ENCODE measurements around the gene ETF1. TPM values are rescaled to one million over a fixed set of nuclear protein-coding genes. Genes with fewer than 3 reads are reported as not detected.

The ETF1 gene
- total RNA-seq, 1 experiment from 2014 or later, result 179 TPM

- CTCF ChIA-PET, result interaction anchor here (0.8 to 1.2 kb wide), 4 partner anchors 15 to 64 kb away, joined by 3 to 5 read pairs (median 4); partner anchors contain the start of genes EGR1 and ETF1
These were observed 14.8 kb downstream of the ETF1 start for GRCh38 chr5:138528208-138528607.

DNA sequence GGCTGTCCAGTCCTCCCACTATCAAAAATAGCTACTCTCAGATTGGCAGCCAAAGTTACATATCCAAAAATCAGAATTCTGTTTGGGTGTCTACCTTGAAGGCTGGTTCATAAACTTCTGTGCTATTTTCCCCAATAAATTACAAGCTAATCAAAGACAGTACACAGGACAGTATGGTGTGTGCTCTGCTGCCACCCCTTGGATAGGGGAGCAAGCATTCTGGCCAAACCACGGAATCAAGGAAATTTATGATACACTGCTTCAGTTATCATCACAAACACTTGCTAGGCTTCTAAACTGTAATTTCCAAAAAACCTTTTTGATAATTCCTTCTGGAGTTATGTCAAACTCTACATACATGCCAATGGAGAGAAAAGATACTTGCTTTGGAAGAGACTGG is 15.9 kb downstream of the ETF1 start:
- H3K4me3 ChIP-seq (ENCODE audit: low read depth, low read length), result no peak overlapping the region
- Mint-ChIP-seq H3K9me3 (ENCODE audit: unreplicated experiment) (no peaks in the 10 kb centered on the region), H3K36me3 (ENCODE audit: insufficient read depth, unreplicated experiment) (peaks cover 91% of the 10 kb centered on the region), H3K27ac (ENCODE audit: unreplicated experiment) (peak overlapping the region; percentile 85), H3K27me3 (ENCODE audit: insufficient read depth, unreplicated experiment) (no peaks in the 10 kb centered on the region), H3K4me1 (ENCODE audit: low read depth, unreplicated experiment) (peaks cover 30% of the 10 kb centered on the region), H3K4me3 (ENCODE audit: unreplicated experiment) (peak overlapping the region; percentile 23)
- ChIA-PET POLR2A (interaction anchor here (0.6 to 3.4 kb wide), 4 partner anchors 13 to 62 kb away, joined by 3 to 36 read pairs (median 5); partner anchors contain the start of genes EGR1, ETF1 and HSPA9), CTCF (interaction anchor here (1.0 to 1.6 kb wide), 3 partner anchors 18 to 63 kb away, joined by 4 to 8 read pairs (median 4); no protein-coding TSS in a partner anchor)
- DNase-seq, result no peak
- no peaks in the 10 kb centered on the region for H3K27me3 ChIP-seq (replicated peaks; ENCODE audit: control insufficient read depth, insufficient read depth, low read length)
- intact Hi-C loops (cut with micrococcal nuclease; ENCODE audit: unreplicated experiment), result no loop called here
- no TSS peak for BruUV-seq (replicated peaks)
- H3K36me3 ChIP-seq (ENCODE audit: control insufficient read depth, insufficient read depth, low read length), result no peaks in the 10 kb centered on the region; the same call in none of the 2 replicates
- no peaks in the 10 kb centered on the region for H3K9me3 ChIP-seq
- TF ChIP-seq, protein P1, sequence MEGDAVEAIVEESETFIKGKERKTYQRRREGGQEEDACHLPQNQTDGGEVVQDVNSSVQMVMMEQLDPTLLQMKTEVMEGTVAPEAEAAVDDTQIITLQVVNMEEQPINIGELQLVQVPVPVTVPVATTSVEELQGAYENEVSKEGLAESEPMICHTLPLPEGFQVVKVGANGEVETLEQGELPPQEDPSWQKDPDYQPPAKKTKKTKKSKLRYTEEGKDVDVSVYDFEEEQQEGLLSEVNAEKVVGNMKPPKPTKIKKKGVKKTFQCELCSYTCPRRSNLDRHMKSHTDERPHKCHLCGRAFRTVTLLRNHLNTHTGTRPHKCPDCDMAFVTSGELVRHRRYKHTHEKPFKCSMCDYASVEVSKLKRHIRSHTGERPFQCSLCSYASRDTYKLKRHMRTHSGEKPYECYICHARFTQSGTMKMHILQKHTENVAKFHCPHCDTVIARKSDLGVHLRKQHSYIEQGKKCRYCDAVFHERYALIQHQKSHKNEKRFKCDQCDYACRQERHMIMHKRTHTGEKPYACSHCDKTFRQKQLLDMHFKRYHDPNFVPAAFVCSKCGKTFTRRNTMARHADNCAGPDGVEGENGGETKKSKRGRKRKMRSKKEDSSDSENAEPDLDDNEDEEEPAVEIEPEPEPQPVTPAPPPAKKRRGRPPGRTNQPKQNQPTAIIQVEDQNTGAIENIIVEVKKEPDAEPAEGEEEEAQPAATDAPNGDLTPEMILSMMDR (IDR thresholded peaks at IDR 0.05; ENCODE audit: insufficient read depth in 1 of 2, low read depth in 1 of 2, low read length in 1 of 2, severe bottlenecking in 1 of 2, unreplicated experiment in 1 of 2), result peak in 1 of 2 experiments; percentile 12
- H3K4me1 ChIP-seq, result peaks cover 41% of the 10 kb centered on the region

More at GRCh38 chr5:138528208-138528607, 14.8 kb downstream of the ETF1 start:
- no peaks in the 10 kb centered on the region; the same call in none of the 2 replicates for H3K36me3 ChIP-seq (ENCODE audit: control insufficient read depth, insufficient read depth, low read length)
- Mint-ChIP-seq H3K4me1 (ENCODE audit: low read depth, unreplicated experiment) (peaks cover 32% of the 10 kb centered on the region), H3K27me3 (ENCODE audit: insufficient read depth, unreplicated experiment) (no peaks in the 10 kb centered on the region), H3K4me3 (ENCODE audit: unreplicated experiment) (peak overlapping the region; percentile 23), H3K27ac (ENCODE audit: unreplicated experiment) (peak overlapping the region; percentile 85), H3K9me3 (ENCODE audit: unreplicated experiment) (no peaks in the 10 kb centered on the region), H3K36me3 (ENCODE audit: insufficient read depth, unreplicated experiment) (peaks cover 93% of the 10 kb centered on the region)
- POLR2A ChIA-PET, result interaction anchor here (0.6 to 3.4 kb wide), 4 partner anchors 15 to 63 kb away, joined by 3 to 36 read pairs (median 6); partner anchors contain the start of genes EGR1, ETF1 and HSPA9
- H3K9me3 ChIP-seq, result no peaks in the 10 kb centered on the region
- no peak overlapping the region for H3K4me3 ChIP-seq (ENCODE audit: low read depth, low read length)
- BruUV-seq (replicated peaks), result no TSS peak
- peak in 1 of 2 experiments; percentile 74 for DNase-seq
- TF ChIP-seq, protein P1 (IDR thresholded peaks at IDR 0.05; ENCODE audit: insufficient read depth in 1 of 2, low read depth in 1 of 2, low read length in 1 of 2, severe bottlenecking in 1 of 2, unreplicated experiment in 1 of 2), result no peak
- peaks cover 41% of the 10 kb centered on the region for H3K4me1 ChIP-seq
- intact Hi-C loops (cut with micrococcal nuclease; ENCODE audit: unreplicated experiment), result loop anchor here (1.0 kb wide), 1 partner anchor 15 kb away; the partner anchor contains the start of gene ETF1
- H3K27me3 ChIP-seq (replicated peaks; ENCODE audit: control insufficient read depth, insufficient read depth, low read length), result no peaks in the 10 kb centered on the region

GRCh38 chr5:138523406-138523805 is 19.6 kb downstream of the ETF1 start:
- intact Hi-C loops (cut with micrococcal nuclease; ENCODE audit: unreplicated experiment), result no loop called here
- ChIA-PET CTCF (no interaction called here), POLR2A (no interaction called here)
- Mint-ChIP-seq H3K9me3 (ENCODE audit: unreplicated experiment) (no peaks in the 10 kb centered on the region), H3K4me1 (ENCODE audit: low read depth, unreplicated experiment) (peaks cover 31% of the 10 kb centered on the region), H3K27me3 (ENCODE audit: insufficient read depth, unreplicated experiment) (no peaks in the 10 kb centered on the region), H3K27ac (ENCODE audit: unreplicated experiment) (peak overlapping the region; percentile 39), H3K4me3 (ENCODE audit: unreplicated experiment) (peak overlapping the region; percentile 12), H3K36me3 (ENCODE audit: insufficient read depth, unreplicated experiment) (peaks cover 86% of the 10 kb centered on the region)
- BruUV-seq (replicated peaks), result no TSS peak
- TF ChIP-seq, protein P1 (IDR thresholded peaks at IDR 0.05; ENCODE audit: insufficient read depth in 1 of 2, low read depth in 1 of 2, low read length in 1 of 2, severe bottlenecking in 1 of 2, unreplicated experiment in 1 of 2), result no peak
- Histone ChIP-seq H3K4me3 (ENCODE audit: low read depth, low read length) (no peak overlapping the region), H3K36me3 (ENCODE audit: control insufficient read depth, insufficient read depth, low read length) (no peaks in the 10 kb centered on the region; the same call in 1 of the 2 replicates), H3K4me1 (peaks cover 28% of the 10 kb centered on the region), H3K27me3 (replicated peaks; ENCODE audit: control insufficient read depth, insufficient read depth, low read length) (no peaks in the 10 kb centered on the region), H3K9me3 (no peaks in the 10 kb centered on the region)
- no peak for DNase-seq

Measured in Caco-2 (cell line).